HG03280 (cell line): ENCODE data around the gene GAREM2.
"Not testable (repeated sequence)": the region's sequence is repeated elsewhere in the genome, so short reads cannot be mapped to it uniquely, and the experiment has no call there.

Experiments
- ATAC-seq: cut with Tn5 transposase; IDR thresholded peaks from one replicate; pipeline ENCODE4 v1.9.1; 2021; ENCODE audit warnings: mild to moderate bottlenecking, moderate library complexity; ENCODE audit not compliant: unreplicated experiment

Gene GAREM2

DNA sequence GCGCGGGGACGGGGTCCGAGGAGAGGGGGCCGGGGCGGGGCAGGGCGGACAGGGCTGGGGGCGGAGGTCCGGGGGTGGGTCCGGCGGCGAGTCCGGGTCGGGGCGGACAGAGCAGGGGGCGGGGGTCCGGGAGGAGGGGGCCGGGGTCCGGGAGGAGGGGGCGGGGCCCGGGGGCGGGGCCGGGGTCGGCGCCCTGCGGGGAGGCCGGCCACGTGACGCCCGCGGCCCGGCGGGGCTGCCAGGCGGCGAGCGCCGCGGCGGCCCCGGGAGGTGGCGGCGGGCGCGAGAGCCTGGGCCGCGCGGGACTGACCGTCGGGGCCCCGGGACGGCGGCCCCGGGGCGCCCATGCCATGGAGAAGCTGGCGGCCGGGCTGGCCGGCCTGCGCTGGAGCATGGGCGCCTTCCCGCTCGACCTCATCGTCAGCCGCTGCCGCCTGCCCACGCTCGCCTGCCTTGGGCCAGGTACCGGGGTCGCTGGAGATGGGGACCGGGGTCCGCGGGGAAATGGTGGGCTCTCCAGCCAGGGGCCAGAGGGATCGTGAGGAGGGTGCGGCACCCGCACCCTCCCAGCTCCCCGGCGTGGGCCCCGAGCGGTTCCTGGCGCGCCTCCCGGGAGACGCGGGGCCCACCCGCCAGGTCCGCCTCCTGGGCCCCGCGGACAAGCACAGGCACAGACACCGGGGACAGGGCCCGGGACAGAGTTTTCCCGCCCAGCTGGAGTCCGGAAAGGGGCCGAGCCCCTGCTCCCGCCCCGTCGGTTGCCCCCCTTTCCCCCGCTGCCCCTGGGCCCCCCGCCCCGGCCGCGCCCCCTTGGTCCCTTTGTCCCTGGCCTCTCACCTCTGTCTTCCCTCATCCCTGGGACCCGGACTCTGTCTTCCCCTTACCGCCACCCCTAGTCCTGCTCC lies at the start of gene GAREM2:
TSS of gene GAREM2 (plus strand) at position 218 of the 905 bp plus-strand sequence. CDS start at position 351, 133 bp downstream.
- no peak for ATAC-seq

DNA sequence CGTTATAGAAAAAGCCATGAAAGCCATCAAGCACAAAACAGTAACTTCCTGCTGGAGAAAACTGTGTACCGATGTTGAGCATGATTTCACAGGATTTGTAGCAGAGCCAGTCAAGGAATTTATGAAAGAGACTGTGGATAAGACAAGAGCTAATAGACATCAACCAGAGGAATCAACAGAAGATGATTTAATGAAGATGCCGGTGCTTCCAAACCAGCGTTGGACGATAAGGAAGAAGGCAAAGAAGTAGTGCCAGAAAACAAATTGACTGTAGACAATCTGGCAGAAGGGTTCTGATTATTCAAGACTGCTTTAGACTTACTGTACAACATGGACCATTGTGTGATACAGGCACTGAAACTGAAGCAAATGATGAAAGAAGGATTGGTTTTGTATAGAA lies 49.5 kb upstream of the GAREM2 start:
- no peak for ATAC-seq

DNA sequence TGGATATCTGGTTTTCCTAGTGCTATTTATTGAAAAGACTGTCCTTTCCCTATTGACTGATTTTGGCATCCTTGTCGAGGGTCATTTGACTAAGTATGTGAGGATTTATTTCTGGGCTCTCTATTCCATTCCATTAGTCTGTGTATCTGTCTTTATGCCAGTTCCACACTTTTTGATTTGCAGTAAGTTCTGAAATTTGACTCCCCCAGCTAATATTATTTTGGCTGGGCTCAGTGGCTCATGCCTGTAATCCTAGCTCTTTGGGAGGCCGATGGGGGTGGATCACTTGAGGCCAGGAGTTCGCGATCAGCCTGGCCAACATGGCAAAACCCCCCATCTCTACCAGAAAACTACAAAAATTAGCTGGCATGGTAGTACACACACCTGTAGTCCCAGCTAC lies 46.8 kb upstream of the GAREM2 start:
- ATAC-seq: no peak

DNA sequence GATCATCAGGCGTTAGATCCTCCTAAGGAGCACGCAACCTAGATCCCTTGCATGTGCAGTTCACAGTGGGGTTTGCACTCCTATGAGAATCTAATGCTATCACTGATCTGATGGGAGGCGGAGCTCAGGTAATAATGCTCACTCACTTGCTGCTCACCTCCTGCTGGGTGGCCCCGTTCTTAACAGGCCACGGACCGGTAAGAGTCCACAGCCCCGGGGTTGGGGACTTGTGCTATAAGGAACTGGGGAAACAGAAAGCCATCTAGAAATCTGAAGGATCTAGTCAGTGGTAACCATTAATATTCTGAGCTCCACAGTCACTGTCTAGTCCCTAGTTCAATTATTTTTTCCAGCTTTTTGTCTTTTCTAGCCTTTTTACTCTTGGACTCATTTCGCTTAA lies 44.7 kb upstream of the GAREM2 start:
- no peak for ATAC-seq

DNA sequence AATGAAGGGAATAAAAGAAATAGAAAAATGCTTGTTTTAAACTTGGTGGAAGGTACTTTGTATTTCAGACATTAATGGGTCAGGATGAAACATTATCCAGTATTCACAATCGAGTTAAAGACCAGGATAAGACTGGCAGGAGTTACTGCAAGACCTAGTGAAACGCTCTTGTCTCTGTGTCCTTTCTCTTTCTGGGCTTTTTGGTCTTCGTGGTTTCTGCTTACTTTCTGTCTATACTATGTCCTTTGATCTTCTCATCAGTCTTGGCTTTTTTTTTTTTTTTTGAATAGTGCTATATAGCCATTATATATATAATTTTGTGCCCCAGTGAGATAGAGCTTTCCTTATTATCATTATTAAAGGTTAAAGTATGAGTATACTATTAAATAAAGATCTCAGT lies 42.1 kb upstream of the GAREM2 start:
- ATAC-seq: no peak

DNA sequence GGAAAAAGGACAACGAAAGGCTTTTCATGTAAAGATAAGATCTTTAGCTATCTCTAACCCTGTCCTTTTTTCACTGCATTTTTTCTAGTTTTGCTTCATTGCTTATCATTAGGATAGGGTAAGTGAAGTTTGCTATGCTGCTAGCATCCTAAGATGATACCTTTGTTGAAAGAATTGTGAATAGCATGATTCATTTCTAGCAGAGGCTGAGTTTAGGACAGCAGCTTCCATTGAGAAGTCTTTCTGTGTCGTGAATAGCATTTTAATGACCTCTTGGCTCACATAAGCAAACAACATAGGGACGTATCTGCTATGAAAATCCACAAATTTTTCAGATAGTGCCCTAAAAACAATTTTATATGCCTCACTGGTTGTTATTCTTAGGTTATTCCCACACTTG lies 36.4 kb upstream of the GAREM2 start:
- no peak for ATAC-seq

DNA sequence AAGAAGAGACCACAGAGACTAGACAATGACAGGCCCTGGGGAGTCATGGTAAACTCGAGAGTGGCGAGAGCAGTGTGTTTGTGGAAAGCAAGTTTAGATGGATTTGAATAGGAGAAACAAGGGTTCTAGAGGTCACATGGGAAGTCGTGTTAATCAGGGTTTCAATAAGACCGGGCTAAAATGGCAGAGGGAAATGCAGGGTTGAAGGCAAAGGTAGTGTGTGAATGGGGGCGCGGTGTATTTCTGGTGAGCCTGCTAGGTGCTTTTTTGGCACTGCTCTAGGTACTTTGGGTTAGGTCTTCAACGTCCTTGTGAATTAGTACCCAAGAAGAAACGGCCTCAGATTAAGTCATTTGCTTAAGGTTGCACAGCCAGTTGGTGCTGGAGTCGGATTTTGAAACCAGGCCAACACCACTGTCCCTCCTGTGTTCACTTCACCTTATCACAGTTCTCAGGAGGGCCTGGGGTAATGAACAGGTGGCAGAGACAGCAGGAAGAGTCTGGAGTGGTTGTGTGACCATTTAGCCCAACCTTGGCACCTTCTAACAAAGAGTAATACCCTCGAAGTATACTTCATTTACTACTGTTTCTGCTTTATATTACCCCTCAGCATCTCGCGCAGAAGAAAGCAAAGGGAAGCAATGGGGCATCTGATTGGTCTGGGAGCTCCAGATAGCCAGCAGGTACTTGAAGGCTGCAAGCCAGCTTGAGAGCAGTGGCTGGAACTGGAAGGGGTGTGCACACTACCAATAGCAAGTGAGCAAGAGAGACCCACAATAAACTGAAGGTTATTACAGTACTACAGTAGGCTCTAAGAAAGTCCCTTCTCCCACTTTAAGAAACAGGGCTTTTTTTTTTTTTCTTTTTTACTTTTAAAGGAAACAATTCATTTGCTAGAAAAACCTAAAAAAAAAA lies 33.4 kb upstream of the GAREM2 start:
- ATAC-seq: no peak

DNA sequence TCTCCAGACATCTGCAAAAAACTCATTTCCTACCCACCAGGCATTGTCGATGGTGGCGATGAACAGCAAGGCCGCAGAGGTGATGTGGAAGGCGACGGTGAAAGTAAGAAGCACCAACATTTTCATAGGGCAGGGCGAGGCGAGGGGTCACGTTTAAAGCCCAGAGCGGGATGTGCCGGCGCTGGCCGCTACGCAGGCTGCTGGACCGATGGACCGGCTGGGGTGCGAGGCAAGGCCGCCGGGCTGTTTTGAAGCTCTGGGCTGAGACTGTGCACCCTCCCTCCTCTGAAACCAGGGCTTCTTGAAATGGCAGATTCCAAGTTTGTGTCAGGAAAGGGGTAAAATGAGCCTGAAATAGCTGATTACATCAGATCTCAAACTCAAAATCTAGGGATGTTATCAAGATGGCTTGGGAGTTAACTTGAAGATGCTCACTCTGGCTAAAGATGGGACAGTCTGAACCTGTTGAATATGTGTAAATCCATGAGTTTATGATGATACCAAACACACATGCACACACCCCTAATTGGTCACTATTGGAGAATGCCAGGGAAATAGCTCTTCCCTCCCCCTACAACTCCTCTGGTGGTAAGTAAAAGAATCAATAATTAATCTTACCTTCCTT lies 31.6 kb upstream of the GAREM2 start:
- ATAC-seq: no peak

DNA sequence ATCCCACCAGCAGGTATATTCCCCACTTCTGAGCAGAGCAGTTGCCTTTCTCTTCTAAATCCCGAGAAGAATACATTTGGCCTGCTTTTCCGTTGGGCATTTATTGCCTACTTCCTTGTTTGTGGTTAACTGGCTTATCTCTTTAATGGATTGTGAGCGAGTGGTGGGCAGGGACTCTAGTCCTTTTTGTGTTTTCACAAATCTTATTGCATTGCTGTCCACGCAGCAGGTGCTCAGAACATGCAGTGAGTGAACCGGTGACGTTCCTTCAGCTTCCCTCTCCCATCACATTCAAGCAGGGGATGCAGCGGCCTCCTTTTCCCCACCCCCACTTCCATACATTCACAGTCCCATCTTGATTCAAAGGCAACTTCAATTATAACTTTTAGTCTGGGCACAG lies 28.9 kb upstream of the GAREM2 start:
- no peak for ATAC-seq

DNA sequence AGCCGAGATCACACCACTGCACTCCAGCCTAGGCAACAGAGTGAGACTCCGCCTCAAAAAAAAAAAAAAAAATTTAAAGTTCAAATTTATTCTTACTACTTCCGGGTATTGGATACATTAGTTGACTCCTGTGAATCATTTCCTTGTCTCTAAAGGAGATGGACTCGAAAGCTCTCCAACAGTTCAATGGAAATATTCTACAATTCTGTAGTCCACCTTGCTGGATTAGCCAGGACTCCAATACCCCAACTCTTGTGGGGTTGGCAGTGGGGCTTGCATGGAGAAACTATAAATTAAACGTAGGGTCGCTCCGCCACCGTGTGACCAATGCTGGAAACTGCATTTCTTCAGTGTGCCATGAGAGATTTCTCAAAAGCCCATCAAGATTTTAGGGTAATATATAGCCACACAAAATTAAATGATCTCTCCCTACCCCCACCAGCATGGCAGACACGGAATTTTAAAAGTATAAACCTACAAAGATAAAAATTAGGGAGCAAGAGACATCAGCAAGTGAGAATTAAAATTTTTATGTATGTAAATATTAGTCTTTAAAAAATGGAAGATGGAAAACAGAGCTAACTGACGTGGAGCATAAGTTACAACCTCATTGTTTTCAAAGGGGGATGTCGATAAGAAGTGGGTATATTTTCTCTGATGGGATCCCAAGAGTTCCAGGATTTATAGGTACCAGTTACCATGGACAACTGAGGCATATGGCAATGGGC lies 27.8 kb upstream of the GAREM2 start:
- no peak for ATAC-seq

DNA sequence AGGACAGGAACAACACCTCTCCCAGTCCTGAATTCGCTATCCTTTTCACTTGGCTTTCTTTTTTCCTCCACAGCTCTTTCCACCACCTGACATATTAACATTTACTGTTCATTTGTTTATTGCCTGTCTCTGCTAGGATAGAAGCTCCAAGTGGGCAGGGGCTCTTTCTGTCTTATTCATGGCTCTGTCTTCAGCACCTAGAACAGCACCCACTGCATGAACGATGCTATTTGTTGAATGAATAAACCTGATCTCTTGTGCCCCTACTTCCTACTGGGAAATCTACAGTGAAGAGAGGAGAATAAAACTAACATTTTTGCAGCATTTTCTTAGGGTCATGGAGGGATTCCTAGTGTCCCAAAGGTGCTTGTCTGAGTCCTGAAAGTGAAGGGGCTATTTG lies 24.4 kb upstream of the GAREM2 start:
- no peak for ATAC-seq

DNA sequence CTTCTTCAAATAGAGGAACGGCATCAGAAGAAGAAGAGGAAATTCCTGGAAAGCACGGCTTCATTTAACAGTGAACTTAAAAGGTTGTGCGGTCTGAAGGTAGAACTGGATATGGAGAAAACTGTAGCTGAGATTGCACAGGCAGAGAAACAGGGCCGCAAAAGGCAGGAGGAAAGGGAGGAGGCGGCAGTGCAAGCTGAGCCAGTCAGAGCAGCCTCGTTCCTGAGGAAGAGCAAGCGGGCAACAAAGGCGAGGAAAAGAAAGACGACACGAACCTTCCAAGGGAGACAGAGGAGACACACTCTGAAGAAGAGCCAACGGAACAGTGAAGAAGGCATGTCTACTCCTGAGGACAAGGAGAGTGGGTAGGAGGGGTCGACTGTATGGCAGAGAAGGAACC lies 22.6 kb upstream of the GAREM2 start:
- no peak for ATAC-seq

DNA sequence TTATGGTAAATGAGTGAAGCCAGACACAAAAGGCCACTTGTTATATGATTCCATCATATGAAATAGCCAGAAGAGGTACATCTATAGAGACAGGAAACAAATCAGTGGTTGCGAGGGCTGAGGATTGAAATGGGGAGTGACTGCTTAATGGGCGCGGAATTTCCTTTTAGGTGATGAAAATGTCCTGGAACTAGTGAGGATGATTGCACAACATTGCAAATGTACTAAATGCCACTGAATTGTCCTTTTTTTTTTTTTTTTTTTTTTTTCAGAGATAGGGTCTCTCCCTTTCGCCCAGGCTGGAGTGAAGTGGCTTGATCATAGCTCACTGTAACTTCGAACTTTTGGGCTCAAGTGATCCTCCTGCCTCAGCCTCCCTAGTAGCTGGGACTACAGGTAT lies 15.3 kb upstream of the GAREM2 start:
- no peak for ATAC-seq

DNA sequence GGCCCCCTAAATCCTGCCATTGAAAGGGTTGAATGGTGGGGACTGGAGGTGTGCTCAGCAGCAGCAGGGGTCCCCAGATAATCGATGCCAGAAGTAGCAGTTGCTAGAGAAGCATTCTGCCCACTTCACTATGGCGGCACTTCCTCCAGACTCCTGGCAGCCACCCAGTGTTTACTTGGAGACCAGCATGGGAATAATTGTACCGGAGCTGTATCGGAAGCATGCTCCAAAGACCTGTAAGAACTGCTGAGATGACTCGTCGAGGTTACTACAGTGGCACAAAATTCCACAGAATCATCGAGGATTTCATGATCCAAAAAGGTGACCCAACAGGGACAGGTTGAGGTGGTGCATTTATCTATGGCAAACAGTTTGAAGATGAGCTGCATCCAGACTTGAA lies 11.0 kb upstream of the GAREM2 start:
- no peak for ATAC-seq

DNA sequence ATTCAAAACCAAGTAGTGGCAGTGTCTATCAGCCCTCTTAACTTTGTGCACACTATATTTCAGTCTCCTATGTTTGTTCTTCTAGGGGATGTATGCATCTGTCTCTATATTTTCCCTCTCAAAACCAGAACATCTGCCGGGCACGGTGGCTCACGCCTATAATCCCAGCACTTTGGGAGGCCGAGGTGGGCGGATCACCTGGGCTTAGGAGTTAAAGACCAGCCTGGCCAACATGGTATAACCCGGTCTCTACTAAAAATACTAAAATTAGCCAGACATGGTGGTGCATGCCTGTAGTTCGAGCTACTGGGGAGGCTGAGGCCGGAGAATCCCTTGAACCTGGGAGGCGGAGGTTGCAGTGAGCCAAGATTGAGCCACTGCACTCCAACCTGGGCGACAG lies 9.9 kb upstream of the GAREM2 start:
- ATAC-seq: no peak

DNA sequence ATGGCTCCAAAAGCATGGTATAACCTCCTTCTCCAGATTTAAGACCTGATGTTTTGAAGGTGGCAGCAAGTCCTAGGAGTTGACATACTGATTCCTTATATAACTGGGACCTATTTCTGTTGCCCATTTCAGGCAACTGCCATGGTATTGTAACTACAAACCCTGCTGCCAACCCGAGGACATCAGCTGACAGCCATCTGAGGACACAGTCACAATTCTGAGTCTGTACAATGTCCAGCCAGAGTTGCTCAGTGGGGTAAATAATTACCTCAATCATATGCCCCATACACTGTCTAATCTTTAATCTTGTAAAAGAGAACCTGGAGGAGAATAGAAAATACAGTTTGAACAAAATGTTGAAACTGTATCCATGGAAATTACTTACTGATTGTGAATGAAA lies 8.7 kb upstream of the GAREM2 start:
- ATAC-seq: no peak

DNA sequence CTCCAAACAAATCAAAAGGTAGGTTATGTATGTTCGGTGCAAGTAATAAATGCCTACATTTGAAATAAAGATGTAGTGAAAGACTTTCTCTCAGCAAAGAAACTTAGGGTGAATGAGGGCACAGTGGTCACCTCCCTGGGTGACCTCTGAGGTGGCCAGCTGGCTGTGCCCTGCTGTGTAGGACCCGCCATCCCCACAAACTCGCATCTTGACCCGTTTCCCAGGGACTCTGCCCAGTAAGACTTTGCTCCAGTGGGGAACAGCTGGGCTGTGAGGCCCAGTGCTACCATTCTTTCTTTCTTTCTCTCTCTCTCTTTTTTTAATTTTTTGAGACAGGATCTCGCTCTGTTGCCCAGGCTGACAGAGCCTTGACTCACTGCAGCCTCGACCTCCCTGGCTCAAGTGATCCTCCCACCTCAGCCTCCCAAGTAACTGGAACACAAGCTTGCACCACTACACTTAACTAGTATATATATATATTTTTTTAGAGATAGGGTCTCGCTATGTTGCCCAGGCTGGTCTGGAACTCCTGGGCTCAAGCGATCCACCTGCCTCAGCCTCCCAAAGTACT lies 8.2 kb upstream of the GAREM2 start:
- no peak for ATAC-seq

DNA sequence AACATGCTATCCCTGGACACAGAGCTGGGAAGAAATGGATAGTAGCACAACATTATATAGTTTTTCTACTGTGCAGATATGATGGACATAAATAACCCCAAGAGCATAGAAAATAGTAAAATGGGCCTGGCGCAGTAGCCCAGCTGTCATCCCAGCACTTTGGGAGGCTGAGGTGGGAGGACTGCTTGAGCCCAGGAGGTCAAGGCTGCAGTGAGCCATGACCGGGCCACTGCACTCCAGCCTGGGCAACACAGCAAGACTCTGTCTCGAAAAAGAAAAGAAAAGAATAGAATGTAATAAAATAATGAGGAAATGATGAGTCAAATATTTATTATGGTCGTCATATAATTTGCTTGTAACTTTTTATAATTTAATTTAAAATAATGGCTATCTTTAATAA lies 7.5 kb upstream of the GAREM2 start:
- no peak for ATAC-seq

DNA sequence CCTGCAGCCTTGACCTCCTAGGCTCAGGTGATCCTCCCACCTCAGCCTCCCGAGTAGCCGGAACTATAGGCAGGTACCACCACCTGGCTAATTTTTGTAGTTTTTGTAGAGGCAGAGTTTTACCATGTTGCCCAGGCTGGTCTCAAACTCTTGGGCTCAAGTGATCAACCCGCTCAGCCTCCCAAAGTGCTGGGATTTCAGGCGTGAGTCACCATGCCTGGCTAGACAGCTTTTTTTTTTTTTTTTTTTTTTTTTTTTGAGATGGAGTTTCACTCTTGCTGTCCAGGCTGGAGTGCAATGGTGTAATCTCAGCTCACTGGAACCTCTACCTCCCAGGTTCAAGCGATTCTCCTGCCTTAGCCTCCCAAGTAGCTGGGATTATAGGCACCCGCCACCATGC lies 6.3 kb upstream of the GAREM2 start:
- ATAC-seq: not testable (repeated sequence)

DNA sequence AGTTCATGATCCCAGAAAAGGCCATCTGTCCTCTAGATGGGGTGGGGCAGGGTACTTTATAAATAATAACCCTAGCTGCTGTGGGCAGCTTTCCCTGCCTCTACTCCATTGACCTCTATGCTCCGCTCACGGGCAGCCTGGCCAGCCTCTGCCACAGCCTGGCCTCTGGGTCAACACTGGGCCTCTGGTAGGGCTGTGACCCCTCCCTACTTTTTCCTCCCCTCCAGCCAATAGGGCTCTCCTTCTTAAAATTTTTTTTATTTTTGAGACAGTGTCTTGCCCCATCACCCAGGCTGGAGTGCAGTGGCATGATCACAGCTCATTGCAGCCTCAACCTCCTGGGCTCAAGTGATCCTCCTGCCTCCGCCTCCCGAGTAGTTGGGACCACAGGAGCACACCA lies 4.1 kb upstream of the GAREM2 start:
- ATAC-seq: no peak
